CD4-positive, alpha-beta T cell (primary cell): ENCODE data around the gene PDE3A. TPM values are rescaled to one million over a fixed set of nuclear protein-coding genes. Genes with fewer than 3 reads are reported as not detected.

ENCODE experiments used
- ATAC-seq: fragments of 200-7000 bp; cut with Tn5 transposase; one replicate; pipeline ENCODE4 v1.10.0; 2022; ENCODE audit warnings: mild to moderate bottlenecking; ENCODE audit not compliant: poor library complexity
- CTCF ChIA-PET: fragments of 350-600 bp; sonication (Branson Sonifier 250); formaldehyde crosslinking; loops from one replicate; lab custom pipeline; 2021; ENCODE audit warnings: antibody characterized with exemption, inconsistent platforms; lab: Charles Lee
- POLR2A ChIA-PET: fragments of 350-600 bp; sonication (Branson Sonifier 250); formaldehyde crosslinking; loops from one replicate; lab custom pipeline; 2021; ENCODE audit warnings: antibody characterized with exemption, inconsistent platforms; lab: Charles Lee
- DNase-seq, 14 experiments: peaks; one replicate each; pipeline ENCODE4 v3.0.0-alpha.2; 2013 to 2020; ENCODE audit warnings: mixed read lengths in 2 of 14
- H3K27ac ChIP-seq, 2 donors: one replicate each; pipeline versions ENCODE4 v1.5.1 to v1.7.0; 2013; ENCODE audit warnings: low read length in 2 of 2, low read depth in 1 of 2, mild to moderate bottlenecking in 1 of 2
- H3K27me3 ChIP-seq, 2 experiments: 1 replicate in 1 of 2; 2 replicates in 1 of 2; pipeline versions ENCODE4 v1.6.1 to v1.7.0; 2013; ENCODE audit warnings: low read length in 2 of 2, control low read depth in 1 of 2, mild to moderate bottlenecking in 1 of 2, moderate library complexity in 1 of 2; ENCODE audit not compliant: insufficient read depth in 2 of 2, control insufficient read depth in 1 of 2
- H3K36me3 ChIP-seq: one replicate; pipeline ENCODE4 v1.6.1; 2013; ENCODE audit warnings: low read length, control low read depth; ENCODE audit not compliant: insufficient read depth
- H3K4me1 ChIP-seq: one replicate; pipeline ENCODE4 v1.6.1; 2013; ENCODE audit warnings: low read length, control low read depth; ENCODE audit not compliant: insufficient read depth
- H3K4me3 ChIP-seq: one replicate; pipeline ENCODE4 v1.5.1; 2013; ENCODE audit warnings: mild to moderate bottlenecking, low read length, moderate library complexity
- H3K9me3 ChIP-seq, 2 experiments: 1 replicate in 1 of 2; 2 replicates in 1 of 2; pipeline versions ENCODE4 v1.6.1 to v1.7.0; 2013; ENCODE audit warnings: low read length in 2 of 2, mild to moderate bottlenecking in 2 of 2, control low read depth in 1 of 2, moderate library complexity in 1 of 2; ENCODE audit not compliant: control insufficient read depth in 1 of 2, insufficient read depth in 1 of 2
- H3K27ac Mint-ChIP-seq: one replicate; pipeline ENCODE4 v1.8.0; 2020; ENCODE audit warnings: mixed read lengths
- H3K27me3 Mint-ChIP-seq: one replicate; pipeline ENCODE4 v1.8.0; 2021; ENCODE audit warnings: mixed read lengths
- H3K36me3 Mint-ChIP-seq: one replicate; pipeline ENCODE4 v1.8.0; 2021; ENCODE audit warnings: low read depth, mixed read lengths
- H3K4me1 Mint-ChIP-seq: one replicate; pipeline ENCODE4 v1.8.0; 2021; ENCODE audit warnings: low read depth, mixed read lengths
- H3K4me3 Mint-ChIP-seq: one replicate; pipeline ENCODE4 v1.8.0; 2020; ENCODE audit warnings: mild to moderate bottlenecking, mixed read lengths
- H3K9me3 Mint-ChIP-seq: one replicate; pipeline ENCODE4 v1.8.0; 2020; ENCODE audit warnings: mixed read lengths
- CTCF ChIP-seq: fragments of 200-600 bp; IDR thresholded peaks from one replicate; pipeline ENCODE4 v1.8.0; 2022; ENCODE audit warnings: antibody characterized with exemption, mild to moderate bottlenecking
- intact Hi-C, 2 experiments: fragments of 100-400 bp; cut with DNase I in 1 of 2; cut with micrococcal nuclease in 1 of 2; formaldehyde crosslinking; loops; one replicate each; pipeline versions ENCODE4 v1.15.1 to v1.9.0; 2023 to 2025; cut with DNase I, micrococcal nuclease
- total RNA-seq, 174 experiments: library from RNA in 2 of 174; stranded (reverse) in 2 of 174; gene quantifications; one replicate each; pipeline ENCODE4 v1.2.3 and lab custom pipeline; 2021 to 2026

PDE3A gene
- total RNA-seq, 2 experiments from 2014 or later: not detected

DNA sequence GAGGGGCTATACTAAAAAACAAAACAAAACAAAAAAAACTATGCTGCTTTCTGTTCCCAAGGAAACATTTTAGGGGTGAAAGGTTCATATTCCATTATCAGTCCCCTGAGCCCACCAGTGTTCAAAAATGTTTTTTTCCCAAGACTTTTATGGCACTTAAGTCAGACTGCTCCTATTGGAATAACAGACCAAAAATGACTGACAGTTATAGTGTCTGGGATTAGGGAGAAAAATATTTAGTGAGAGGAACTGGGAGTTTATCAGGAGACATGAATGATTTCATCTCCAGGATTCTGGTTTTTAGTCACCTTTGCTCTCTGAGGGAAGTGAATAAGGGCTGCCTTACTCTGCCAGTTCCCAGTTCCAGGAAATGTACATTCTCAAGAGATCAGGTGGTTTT, 68.0 kb downstream of the PDE3A start:
- ATAC-seq: no peak
- CTCF ChIA-PET: no interaction called here
- Mint-ChIP-seq H3K9me3 (no peaks in the 10 kb centered on the region), H3K4me3 (no peak overlapping the region), H3K36me3 (no peaks in the 10 kb centered on the region), H3K4me1 (no peaks in the 10 kb centered on the region), H3K27me3 (no peaks in the 10 kb centered on the region), H3K27ac (no peak overlapping the region)
- Histone ChIP-seq H3K4me3 (no peak overlapping the region), H3K27me3 (no peaks in the 10 kb centered on the region), H3K4me1 (no peaks in the 10 kb centered on the region), H3K9me3 (peaks cover 0 to 3% of the 10 kb centered on the region in 2 experiments), H3K36me3 (no peaks in the 10 kb centered on the region), H3K27ac (no peak overlapping the region)
- intact Hi-C loops: no loop called here
- DNase-seq: no peak
- TF ChIP-seq CTCF: no peak
- POLR2A ChIA-PET: no interaction called here

DNA sequence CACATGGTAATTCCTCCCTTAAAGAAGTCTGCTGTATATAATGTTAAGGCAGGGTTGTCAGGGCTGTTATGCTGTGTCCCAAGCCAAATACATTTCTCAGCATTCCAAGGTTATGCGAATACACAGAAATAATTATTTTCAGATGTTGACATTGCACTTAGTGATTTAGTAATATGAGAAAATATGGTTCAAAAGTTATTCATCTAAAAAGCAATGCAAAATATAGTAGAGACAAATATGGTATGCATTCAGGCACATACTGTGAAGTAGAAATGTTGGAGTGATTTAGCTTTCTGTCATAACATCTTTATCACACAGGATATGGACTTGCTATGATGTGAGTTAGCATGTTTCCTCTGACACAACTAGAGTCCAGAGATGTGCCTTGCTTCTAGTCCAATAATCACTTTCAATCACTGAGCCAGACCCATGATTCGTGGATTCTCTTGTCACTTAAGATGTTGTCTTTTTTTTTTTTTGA, 70.0 kb downstream of the PDE3A start:
- Mint-ChIP-seq H3K9me3 (no peaks in the 10 kb centered on the region), H3K27ac (no peak overlapping the region), H3K36me3 (no peaks in the 10 kb centered on the region), H3K27me3 (no peaks in the 10 kb centered on the region), H3K4me1 (no peaks in the 10 kb centered on the region), H3K4me3 (no peak overlapping the region)
- DNase-seq (no peak), ATAC-seq (no peak)
- no peaks in the 10 kb centered on the region for H3K36me3 ChIP-seq
- intact Hi-C loops: no loop called here
- no peak overlapping the region for H3K4me3 ChIP-seq
- H3K9me3 ChIP-seq: peaks cover 0 to 3% of the 10 kb centered on the region in 2 experiments
- no peak for TF ChIP-seq CTCF
- no peak overlapping the region for H3K27ac ChIP-seq
- H3K27me3 ChIP-seq: no peaks in the 10 kb centered on the region
- CTCF ChIA-PET: no interaction called here
- no peaks in the 10 kb centered on the region for H3K4me1 ChIP-seq
- POLR2A ChIA-PET: no interaction called here

DNA sequence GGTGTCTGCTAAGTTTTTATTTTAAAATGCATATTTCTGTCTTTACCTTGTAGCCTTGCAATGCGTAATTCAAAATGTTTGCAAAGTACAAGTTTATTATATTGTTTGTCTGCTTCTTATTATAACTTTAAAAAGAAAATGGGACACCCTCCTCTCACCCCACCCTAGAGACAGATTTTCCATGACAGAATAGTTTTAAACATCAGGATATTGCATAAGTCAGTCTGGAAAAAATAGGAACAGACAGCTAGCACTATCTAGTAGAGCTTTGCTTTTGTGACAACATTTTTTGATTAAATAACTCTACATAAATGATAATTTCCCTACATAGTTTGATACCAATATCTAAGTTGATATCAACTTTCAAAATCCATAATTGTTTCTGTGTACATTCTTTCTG, 71.3 kb downstream of the PDE3A start:
- Mint-ChIP-seq H3K9me3 (no peaks in the 10 kb centered on the region), H3K36me3 (no peaks in the 10 kb centered on the region), H3K4me3 (no peak overlapping the region), H3K27me3 (no peaks in the 10 kb centered on the region), H3K4me1 (no peaks in the 10 kb centered on the region), H3K27ac (no peak overlapping the region)
- Histone ChIP-seq H3K9me3 (peaks cover 0 to 3% of the 10 kb centered on the region in 2 experiments), H3K27ac (no peak overlapping the region), H3K4me3 (no peak overlapping the region), H3K4me1 (no peaks in the 10 kb centered on the region), H3K36me3 (no peaks in the 10 kb centered on the region), H3K27me3 (no peaks in the 10 kb centered on the region)
- ATAC-seq (no peak), DNase-seq (no peak)
- CTCF ChIA-PET: no interaction called here
- POLR2A ChIA-PET: no interaction called here
- TF ChIP-seq CTCF: no peak
- intact Hi-C loops: no loop called here
